DOHH2 (cell line): ENCODE measurements around the gene BCL2L11.

Source experiments
- H3F3A ChIP-seq: fragments of 200-600 bp; sonication (generic), shearing (Covaris generic); 2 replicates; pipeline ENCODE4 v1.6.0; 2016; ENCODE audit warnings: antibody characterized with exemption, mild to moderate bottlenecking; ENCODE audit not compliant: control insufficient read depth, insufficient read depth
- H3K27ac ChIP-seq: fragments of 200-600 bp; sonication (generic); 2 replicates; pipeline ENCODE4 v1.5.1; 2014; ENCODE audit warnings: low read depth, mild to moderate bottlenecking, low read length, moderate library complexity
- H3K27me3 ChIP-seq: fragments of 200-600 bp; sonication (generic); 2 replicates; pipeline ENCODE4 v1.6.1; 2014; ENCODE audit warnings: mild to moderate bottlenecking, low read length, mixed read lengths; ENCODE audit not compliant: control insufficient read depth
- H3K36me3 ChIP-seq: fragments of 200-600 bp; sonication (generic); 2 replicates; pipeline ENCODE4 v1.6.1; 2014; ENCODE audit warnings: mild to moderate bottlenecking, low read length, moderate library complexity, mixed read lengths; ENCODE audit not compliant: control insufficient read depth
- H3K4me1 ChIP-seq: fragments of 200-600 bp; sonication (generic); 2 replicates; pipeline ENCODE4 v1.6.1; 2014; ENCODE audit warnings: mild to moderate bottlenecking, low read length, mixed read lengths; ENCODE audit not compliant: control insufficient read depth
- H3K4me2 ChIP-seq: fragments of 200-600 bp; sonication (generic); 2 replicates; pipeline ENCODE4 v1.6.0; 2014; ENCODE audit warnings: mild to moderate bottlenecking, low read length, moderate library complexity
- H3K4me3 ChIP-seq: fragments of 200-600 bp; sonication (generic); 2 replicates; pipeline ENCODE4 v1.5.1; 2014; ENCODE audit warnings: mild to moderate bottlenecking, low read length, mixed read lengths
- H3K79me2 ChIP-seq: fragments of 200-600 bp; sonication (generic); 2 replicates; pipeline ENCODE4 v1.6.1; 2014; ENCODE audit warnings: mild to moderate bottlenecking, low read length, mixed read lengths; ENCODE audit not compliant: control insufficient read depth
- H3K9me2 ChIP-seq: fragments of 200-600 bp; sonication (generic); replicated peaks from 2 replicates; pipeline ENCODE4 v1.6.1; 2014; ENCODE audit warnings: mild to moderate bottlenecking, low read length, mixed read lengths; ENCODE audit not compliant: control insufficient read depth
- H3K9me3 ChIP-seq: fragments of 200-600 bp; sonication (generic); 2 replicates; pipeline ENCODE4 v1.6.1; 2014; ENCODE audit warnings: antibody characterized with exemption, low read length, mixed read lengths; ENCODE audit not compliant: control insufficient read depth, insufficient read depth
- H4K20me1 ChIP-seq: fragments of 200-600 bp; sonication (generic); 2 replicates; pipeline ENCODE4 v1.6.0; 2014; ENCODE audit warnings: low read depth, mild to moderate bottlenecking, antibody characterized with exemption, low read length, moderate library complexity; ENCODE audit not compliant: control insufficient read depth, insufficient read depth
- CTCF ChIP-seq: fragments of 200-600 bp; sonication (generic); IDR thresholded peaks from one replicate; pipeline ENCODE4 v1.5.1; 2014; ENCODE audit warnings: antibody characterized with exemption, mild to moderate bottlenecking, low read depth, low read length; ENCODE audit not compliant: poor library complexity, severe bottlenecking
- EZH2phosphoT487 ChIP-seq: fragments of 200-600 bp; sonication (generic); IDR thresholded peaks from 2 replicates; pipeline ENCODE4 v1.6.1; 2017; ENCODE audit warnings: borderline replicate concordance, mild to moderate bottlenecking, antibody characterized with exemption, low read length, moderate library complexity, mixed read lengths

Gene BCL2L11

DNA sequence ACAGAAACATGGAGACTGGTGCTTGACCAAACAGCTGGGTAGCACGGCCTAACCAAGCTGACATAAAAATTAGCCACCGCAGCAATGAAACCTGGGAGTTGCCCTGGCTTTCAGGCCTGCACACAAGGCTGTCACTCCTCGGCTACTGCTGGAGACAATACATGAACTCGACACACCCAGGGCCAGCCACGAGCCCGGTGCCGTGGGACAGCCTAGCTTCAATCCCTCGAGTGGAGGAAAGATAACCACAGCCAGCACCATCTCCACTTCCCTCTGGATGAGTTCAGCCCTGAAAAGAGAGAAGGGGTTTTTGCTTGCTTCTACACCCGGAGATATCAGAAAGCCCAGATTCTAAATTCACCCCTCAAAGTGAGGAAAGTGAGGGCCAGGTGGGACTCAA is 78.0 kb downstream of the BCL2L11 start:
- Histone ChIP-seq H3K4me3 (no peak overlapping the region), H3K79me2 (no peaks in the 10 kb centered on the region)

GRCh38 chr2:111199840-111200239 is 79.1 kb downstream of the BCL2L11 start:
- Histone ChIP-seq H3F3A (no peaks in the 10 kb centered on the region), H3K79me2 (no peaks in the 10 kb centered on the region), H3K27me3 (no peaks in the 10 kb centered on the region), H3K4me1 (peaks cover 37% of the 10 kb centered on the region), H3K27ac (no peak overlapping the region), H3K4me2 (no peak overlapping the region), H3K36me3 (no peaks in the 10 kb centered on the region), H3K4me3 (no peak overlapping the region), H4K20me1 (no peaks in the 10 kb centered on the region), H3K9me2 (no peaks in the 10 kb centered on the region), H3K9me3 (no peaks in the 10 kb centered on the region)
- no peak for TF ChIP-seq EZH2phosphoT487
- no peak for TF ChIP-seq CTCF

More for the DNA sequence above, 78.0 kb downstream of the BCL2L11 start:
- H3K4me2 ChIP-seq = no peak overlapping the region
- H3K36me3 ChIP-seq = no peaks in the 10 kb centered on the region
- peaks cover 41% of the 10 kb centered on the region for H3K4me1 ChIP-seq
- no peaks in the 10 kb centered on the region for H3K27me3 ChIP-seq
- no peaks in the 10 kb centered on the region for H3K9me2 ChIP-seq
- H3K27ac ChIP-seq = no peak overlapping the region
- no peaks in the 10 kb centered on the region for H3F3A ChIP-seq
- no peaks in the 10 kb centered on the region for H3K9me3 ChIP-seq
- H4K20me1 ChIP-seq = no peaks in the 10 kb centered on the region
- TF ChIP-seq EZH2phosphoT487 (no peak), CTCF (no peak)

DNA sequence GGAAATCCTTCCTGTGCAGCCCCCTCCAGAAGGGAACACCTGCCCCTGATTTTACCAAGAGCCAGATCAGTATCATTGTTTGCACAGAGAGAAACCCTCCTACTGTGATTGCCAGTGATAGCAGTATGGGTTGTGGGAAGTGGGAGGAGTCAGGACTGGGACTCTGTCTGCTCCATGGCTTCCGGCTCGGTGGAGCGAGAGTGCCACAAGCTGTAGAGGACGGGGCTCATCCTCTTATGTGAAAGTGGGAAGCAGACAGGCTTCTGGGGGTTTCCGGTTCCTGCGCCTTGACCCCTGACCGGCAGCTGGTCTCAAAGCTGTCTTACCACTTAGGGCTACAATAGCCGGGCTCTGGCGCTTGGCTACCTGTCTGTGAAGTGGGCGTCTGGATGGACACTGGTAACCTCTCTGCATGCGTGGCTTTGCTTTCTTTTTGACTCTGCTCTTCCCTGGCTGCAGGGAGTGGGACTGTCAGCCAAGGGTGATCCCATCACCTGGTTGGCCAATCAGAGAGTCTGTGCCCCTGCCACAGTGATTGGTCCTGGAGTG is 79.7 kb downstream of the BCL2L11 start:
- no peaks in the 10 kb centered on the region for H3K36me3 ChIP-seq
- H3K27me3 ChIP-seq = no peaks in the 10 kb centered on the region
- H3K4me2 ChIP-seq = no peak overlapping the region
- TF ChIP-seq EZH2phosphoT487 (no peak), CTCF (no peak)
- no peaks in the 10 kb centered on the region for H3K9me3 ChIP-seq
- no peaks in the 10 kb centered on the region for H3K9me2 ChIP-seq
- H4K20me1 ChIP-seq = no peaks in the 10 kb centered on the region
- no peaks in the 10 kb centered on the region for H3F3A ChIP-seq
- no peak overlapping the region for H3K27ac ChIP-seq
- H3K4me3 ChIP-seq = no peak overlapping the region
- H3K79me2 ChIP-seq = no peaks in the 10 kb centered on the region
- peaks cover 32% of the 10 kb centered on the region for H3K4me1 ChIP-seq

- no peaks in the 10 kb centered on the region for H3K27me3 ChIP-seq
- no peak overlapping the region for H3K27ac ChIP-seq
Measured at GRCh38 chr2:111201214-111201613, 80.5 kb downstream of the BCL2L11 start.

More at GRCh38 chr2:111201214-111201613, 80.5 kb downstream of the BCL2L11 start:
- H3K4me1 ChIP-seq = peaks cover 32% of the 10 kb centered on the region
- H3K36me3 ChIP-seq = no peaks in the 10 kb centered on the region
- no peak for TF ChIP-seq EZH2phosphoT487
- TF ChIP-seq CTCF = no peak
- no peak overlapping the region for H3K4me3 ChIP-seq
- no peaks in the 10 kb centered on the region for H3K9me3 ChIP-seq
- no peaks in the 10 kb centered on the region for H3F3A ChIP-seq
- no peaks in the 10 kb centered on the region for H3K79me2 ChIP-seq
- no peaks in the 10 kb centered on the region for H3K9me2 ChIP-seq
- no peak overlapping the region for H3K4me2 ChIP-seq
- H4K20me1 ChIP-seq = no peaks in the 10 kb centered on the region
